Esophagus muscularis mucosa (tissue), 4 donors: Measurements from ENCODE around the gene IFT122. TPM values are rescaled to one million over a fixed set of nuclear protein-coding genes. Genes with fewer than 3 reads are reported as not detected.

Experiments
- DNase-seq: peaks from one replicate; pipeline ENCODE4 v3.0.0-alpha.2; 2017; ENCODE audit errors: extremely low spot score
- H3K27ac ChIP-seq, 4 donors: fragments of 200-600 bp; sonication (generic); replicated peaks in 1 of 4; 1 replicate in 3 of 4; 2 replicates in 1 of 4; pipeline ENCODE4 v1.5.1; 2016 to 2019; ENCODE audit warnings: mild to moderate bottlenecking in 1 of 4
- H3K27me3 ChIP-seq, 4 donors: fragments of 200-600 bp; sonication (generic); one replicate each; pipeline versions ENCODE4 v1.5.1 to v1.6.0; 2016 to 2019
- H3K36me3 ChIP-seq, 4 donors: fragments of 200-600 bp; sonication (generic); one replicate each; pipeline ENCODE4 v1.5.1; 2016 to 2019
- H3K4me1 ChIP-seq, 4 donors: fragments of 200-600 bp; sonication (generic); one replicate each; pipeline ENCODE4 v1.5.1; 2016 to 2019
- H3K4me3 ChIP-seq, 4 donors: fragments of 200-600 bp; sonication (generic); 1 replicate in 2 of 4; 2 replicates in 2 of 4; pipeline ENCODE4 v1.5.1; 2016 to 2019; ENCODE audit warnings: mild to moderate bottlenecking in 4 of 4, moderate library complexity in 1 of 4
- H3K9me3 ChIP-seq, 4 donors: fragments of 200-600 bp; sonication (generic); 1 replicate in 3 of 4; 2 replicates in 1 of 4; pipeline ENCODE4 v1.5.1; 2016 to 2019
- CTCF ChIP-seq, 3 experiments: fragments of 200-600 bp in 2 of 3; fragments of 450-650 bp in 1 of 3; sonication (generic) in 2 of 3; IDR thresholded peaks; one replicate each; pipeline ENCODE4 v1.5.1; 2017 to 2019; ENCODE audit warnings: antibody characterized with exemption in 3 of 3, mild to moderate bottlenecking in 2 of 3, moderate library complexity in 1 of 3
- EP300 ChIP-seq: sonication (generic); formaldehyde crosslinking; IDR thresholded peaks from one replicate; pipeline ENCODE4 v1.6.1; 2017; ENCODE audit warnings: antibody characterized with exemption
- POLR2A ChIP-seq: fragments of 450-650 bp; IDR thresholded peaks from one replicate; pipeline ENCODE4 v1.6.1; 2017; ENCODE audit warnings: antibody characterized with exemption, moderate library complexity, mild to moderate bottlenecking, low read depth
- POLR2AphosphoS5 ChIP-seq, 2 donors: sonication (generic); formaldehyde crosslinking; IDR thresholded peaks; one replicate each; pipeline ENCODE4 v1.6.1; 2017; ENCODE audit warnings: antibody characterized with exemption in 2 of 2
- WGBS: methylation state at CpG from one replicate; pipeline ENCODE4 v1.1.5; 2018; 5-methylcytosine and 5-hydroxymethylcytosine counted together
- intact Hi-C: fragments of 100-400 bp; cut with DNase I; formaldehyde crosslinking; loops from one replicate; pipeline ENCODE4 v1.15.1; 2023
- total RNA-seq, 4 donors: library from RNA; depleted of rRNA; stranded (reverse); fragments of >200 nt; gene quantifications; one replicate each; pipeline versions ENCODE4 v1.1.0 to v1.2.1, GENCODE V29; 2016

IFT122 gene
- total RNA-seq, 4 donors from 2014 or later, result 19.5 to 32.8 (median 21.9) TPM

- WGBS, result 97% methylated on average over 20 of the region's 20 CpGs
- Histone ChIP-seq H3K9me3 (no peaks in the 10 kb centered on the region), H3K27me3 (no peaks in the 10 kb centered on the region), H3K27ac (no peak overlapping the region), H3K4me3 (no peak overlapping the region), H3K4me1 (peaks cover 0 to 2% (median 0%) of the 10 kb centered on the region in 4 donors), H3K36me3 (no peaks in the 10 kb centered on the region)
- TF ChIP-seq CTCF (IDR thresholded peaks at IDR 0.05), result no peak
- intact Hi-C loops, result no loop called here
- no peak for DNase-seq
Observed at GRCh38 chr3:129532261-129532660, 92.2 kb downstream of the IFT122 start.

- intact Hi-C loops, result no loop called here
- Histone ChIP-seq H3K27me3 (no peaks in the 10 kb centered on the region), H3K36me3 (no peaks in the 10 kb centered on the region), H3K4me1 (peaks cover 0 to 2% (median 0%) of the 10 kb centered on the region in 4 donors), H3K9me3 (no peaks in the 10 kb centered on the region), H3K27ac (no peak overlapping the region), H3K4me3 (no peak overlapping the region)
- TF ChIP-seq CTCF (IDR thresholded peaks at IDR 0.05), result no peak
- no peak for TF ChIP-seq POLR2AphosphoS5 (IDR thresholded peaks at IDR 0.05)
- TF ChIP-seq POLR2A, result no peak
- no peak for TF ChIP-seq EP300
- no peak for DNase-seq
- 97% methylated on average over 11 of the region's 16 CpGs for WGBS
Observed at GRCh38 chr3:129533406-129533805, 93.4 kb downstream of the IFT122 start.

GRCh38 chr3:129534428-129535027 is 94.5 kb downstream of the IFT122 start:
- 73% methylated on average over 4 of the region's 4 CpGs for WGBS
- H3K36me3 ChIP-seq, result no peaks in the 10 kb centered on the region
- no peak for TF ChIP-seq CTCF (IDR thresholded peaks at IDR 0.05)
- no peak overlapping the region for H3K27ac ChIP-seq
- no peaks in the 10 kb centered on the region for H3K27me3 ChIP-seq
- H3K9me3 ChIP-seq, result no peaks in the 10 kb centered on the region
- no peak overlapping the region for H3K4me3 ChIP-seq
- DNase-seq, result no peak
- intact Hi-C loops, result no loop called here
- peaks cover 0 to 2% (median 0%) of the 10 kb centered on the region in 4 donors for H3K4me1 ChIP-seq

- no peak for TF ChIP-seq EP300
- TF ChIP-seq POLR2A, result no peak
- no peak for TF ChIP-seq POLR2AphosphoS5 (IDR thresholded peaks at IDR 0.05)
- no peak for TF ChIP-seq CTCF (IDR thresholded peaks at IDR 0.05)
- Histone ChIP-seq H3K4me1 (peaks cover 0 to 2% (median 0%) of the 10 kb centered on the region in 4 donors), H3K36me3 (no peaks in the 10 kb centered on the region), H3K27ac (no peak overlapping the region), H3K4me3 (no peak overlapping the region), H3K9me3 (no peaks in the 10 kb centered on the region), H3K27me3 (no peaks in the 10 kb centered on the region)
- 89% methylated on average over 1 of the region's 1 CpG for WGBS
- intact Hi-C loops, result no loop called here
- DNase-seq, result no peak
Observed at GRCh38 chr3:129535075-129535474, 95.1 kb downstream of the IFT122 start.

GRCh38 chr3:129536374-129536667 is 96.3 kb downstream of the IFT122 start:
- Histone ChIP-seq H3K4me3 (no peak overlapping the region), H3K36me3 (no peaks in the 10 kb centered on the region), H3K9me3 (no peaks in the 10 kb centered on the region), H3K27ac (no peak overlapping the region), H3K4me1 (no peaks in the 10 kb centered on the region), H3K27me3 (no peaks in the 10 kb centered on the region)
- WGBS, result 100% methylated on average over 2 of the region's 2 CpGs
- DNase-seq, result no peak
- TF ChIP-seq EP300, result no peak
- TF ChIP-seq POLR2AphosphoS5 (IDR thresholded peaks at IDR 0.05), result no peak
- no peak for TF ChIP-seq CTCF (IDR thresholded peaks at IDR 0.05)
- no peak for TF ChIP-seq POLR2A
- intact Hi-C loops, result no loop called here
